HFF-Myc (cell line): ENCODE measurements around the gene C2orf49.

Source experiments
- DNase-seq: peaks from one replicate; pipeline ENCODE4 v3.0.0-alpha.2; 2011; ENCODE audit warnings: low read depth; ENCODE audit errors: extremely low read depth
- H3K4me3 ChIP-seq: replicated peaks from 2 replicates; pipeline ENCODE4 v1.5.1; 2011; ENCODE audit warnings: low read depth, mild to moderate bottlenecking, control low read depth, low read length
- TF ChIP-seq, protein P1 (sequence below): IDR thresholded peaks from 2 replicates; pipeline ENCODE4 v1.5.1; 2012; ENCODE audit warnings: mild to moderate bottlenecking, low read depth, low read length, control low read depth; ENCODE audit errors: missing control alignments

C2orf49 gene

DNA sequence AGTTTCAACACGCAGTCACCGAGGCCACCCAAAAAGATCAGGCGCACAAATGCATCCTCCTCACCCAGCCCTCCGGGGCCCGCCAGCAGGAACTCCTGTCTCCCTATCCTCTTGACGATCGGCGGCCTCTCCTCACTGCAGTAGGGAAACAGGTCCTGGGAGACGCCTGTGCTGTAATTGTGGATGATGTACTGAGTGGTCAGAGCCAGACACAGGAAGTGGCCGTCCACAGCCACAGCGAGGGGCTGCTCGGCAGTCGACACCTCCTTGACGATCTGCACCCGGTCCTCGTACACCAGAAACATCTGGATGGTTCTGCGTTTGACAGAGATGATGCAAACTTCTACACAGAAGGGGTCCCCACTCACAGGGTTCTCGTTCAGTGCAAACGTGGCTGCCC is 29.8 kb upstream of the C2orf49 start:
- no peak overlapping the region for H3K4me3 ChIP-seq
- no peak for DNase-seq
- TF ChIP-seq, protein P1, sequence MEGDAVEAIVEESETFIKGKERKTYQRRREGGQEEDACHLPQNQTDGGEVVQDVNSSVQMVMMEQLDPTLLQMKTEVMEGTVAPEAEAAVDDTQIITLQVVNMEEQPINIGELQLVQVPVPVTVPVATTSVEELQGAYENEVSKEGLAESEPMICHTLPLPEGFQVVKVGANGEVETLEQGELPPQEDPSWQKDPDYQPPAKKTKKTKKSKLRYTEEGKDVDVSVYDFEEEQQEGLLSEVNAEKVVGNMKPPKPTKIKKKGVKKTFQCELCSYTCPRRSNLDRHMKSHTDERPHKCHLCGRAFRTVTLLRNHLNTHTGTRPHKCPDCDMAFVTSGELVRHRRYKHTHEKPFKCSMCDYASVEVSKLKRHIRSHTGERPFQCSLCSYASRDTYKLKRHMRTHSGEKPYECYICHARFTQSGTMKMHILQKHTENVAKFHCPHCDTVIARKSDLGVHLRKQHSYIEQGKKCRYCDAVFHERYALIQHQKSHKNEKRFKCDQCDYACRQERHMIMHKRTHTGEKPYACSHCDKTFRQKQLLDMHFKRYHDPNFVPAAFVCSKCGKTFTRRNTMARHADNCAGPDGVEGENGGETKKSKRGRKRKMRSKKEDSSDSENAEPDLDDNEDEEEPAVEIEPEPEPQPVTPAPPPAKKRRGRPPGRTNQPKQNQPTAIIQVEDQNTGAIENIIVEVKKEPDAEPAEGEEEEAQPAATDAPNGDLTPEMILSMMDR = no peak

DNA sequence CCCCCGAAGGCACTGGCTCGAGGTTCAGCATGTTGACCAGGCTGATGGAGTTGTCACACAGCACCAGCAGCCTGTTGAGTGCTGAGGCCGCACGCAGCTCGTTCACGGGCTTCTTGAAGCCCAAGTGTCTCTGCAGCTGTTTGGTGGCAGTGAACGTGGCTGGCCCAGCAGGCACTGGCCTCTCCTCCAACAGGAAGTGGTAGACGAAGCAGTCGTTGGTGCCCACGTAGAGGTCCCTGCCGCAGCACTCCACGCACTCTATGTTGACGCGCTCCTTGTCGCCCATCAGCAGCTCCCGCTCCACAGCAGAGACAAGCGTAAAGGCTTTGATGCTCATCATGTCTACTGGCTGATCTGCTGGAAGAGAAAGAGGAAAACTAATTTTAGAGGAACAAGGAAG is 29.4 kb upstream of the C2orf49 start:
- H3K4me3 ChIP-seq = no peak overlapping the region
- TF ChIP-seq, protein P1 = no peak
- no peak for DNase-seq

DNA sequence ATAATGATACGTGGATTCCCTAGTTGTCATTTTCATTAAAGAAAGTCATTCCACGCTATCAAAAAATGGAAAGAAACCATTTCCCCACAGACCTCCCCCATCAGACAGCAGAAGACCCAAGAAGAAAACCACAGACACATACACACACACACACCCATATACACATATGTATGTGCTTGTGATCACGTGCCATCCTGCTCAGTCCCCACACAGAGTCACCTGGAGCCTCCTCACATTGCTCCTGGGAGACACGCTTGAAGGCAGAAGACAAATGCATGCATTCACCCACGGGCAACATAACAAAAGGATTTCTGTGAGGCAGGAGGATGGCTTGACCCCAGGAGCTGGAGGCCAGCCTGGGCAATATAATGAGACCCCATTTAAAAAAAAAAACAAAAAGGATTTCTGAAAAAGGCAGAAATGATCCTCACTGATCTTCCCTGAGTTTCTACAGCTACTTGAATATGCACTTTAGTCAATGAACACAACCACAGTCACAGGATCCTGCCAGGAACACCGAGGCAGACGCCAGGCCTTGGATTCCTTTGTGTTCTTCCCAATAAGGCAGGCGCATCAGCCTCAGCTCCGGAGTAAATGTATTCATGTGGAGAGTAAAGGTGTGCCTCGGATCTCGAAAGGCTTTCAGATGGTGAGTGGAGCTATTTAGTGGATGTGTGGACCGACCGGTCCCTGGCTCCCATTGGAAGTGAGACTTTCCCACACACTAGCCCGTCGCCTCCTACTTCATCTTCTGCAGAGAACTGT is 28.8 kb upstream of the C2orf49 start:
- no peak overlapping the region for H3K4me3 ChIP-seq
- TF ChIP-seq, protein P1 = no peak

DNA sequence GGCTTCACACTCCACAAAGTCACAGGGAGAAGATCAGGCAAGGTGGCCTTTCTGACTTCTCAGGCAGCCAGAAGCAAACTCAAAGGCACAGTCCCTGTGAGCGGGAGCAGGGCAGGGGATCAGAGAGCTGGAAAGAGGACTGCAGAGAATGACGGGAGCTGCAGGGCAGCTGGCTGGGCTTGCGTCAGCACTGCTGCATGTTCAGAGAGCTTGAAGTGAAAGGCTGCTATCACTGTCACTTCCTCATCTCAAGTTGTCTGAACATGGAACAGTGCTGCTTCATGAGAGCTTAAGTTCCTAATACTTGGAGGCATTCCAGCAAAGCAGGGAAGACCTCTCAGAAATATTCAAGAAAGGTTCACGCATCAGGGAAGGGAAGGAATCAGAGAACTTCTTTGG is 28.2 kb upstream of the C2orf49 start:
- no peak overlapping the region for H3K4me3 ChIP-seq
- no peak for DNase-seq
- TF ChIP-seq, protein P1 = no peak

More for the DNA sequence above, 28.8 kb upstream of the C2orf49 start:
- DNase-seq = no peak

DNA sequence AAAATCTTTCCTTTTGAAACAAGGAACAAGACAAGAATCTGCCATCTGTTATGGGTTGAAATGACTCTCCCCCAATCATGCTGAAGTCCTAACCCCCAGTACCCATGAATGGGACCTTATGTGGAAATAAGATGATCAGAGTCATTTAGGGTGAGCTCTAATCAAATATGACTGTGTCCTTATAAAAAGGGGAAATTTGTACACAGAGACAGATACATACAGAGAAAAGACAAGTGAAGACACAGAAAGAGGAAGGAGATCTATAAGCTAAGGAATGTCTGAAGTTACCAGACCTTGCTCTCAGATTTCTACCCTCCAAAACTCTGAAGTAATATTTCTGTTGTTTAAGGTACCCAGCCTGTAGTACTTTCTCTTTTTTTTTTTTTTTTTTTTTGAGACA is 23.5 kb upstream of the C2orf49 start:
- DNase-seq = no peak
- TF ChIP-seq, protein P1 = no peak
- no peak overlapping the region for H3K4me3 ChIP-seq

DNA sequence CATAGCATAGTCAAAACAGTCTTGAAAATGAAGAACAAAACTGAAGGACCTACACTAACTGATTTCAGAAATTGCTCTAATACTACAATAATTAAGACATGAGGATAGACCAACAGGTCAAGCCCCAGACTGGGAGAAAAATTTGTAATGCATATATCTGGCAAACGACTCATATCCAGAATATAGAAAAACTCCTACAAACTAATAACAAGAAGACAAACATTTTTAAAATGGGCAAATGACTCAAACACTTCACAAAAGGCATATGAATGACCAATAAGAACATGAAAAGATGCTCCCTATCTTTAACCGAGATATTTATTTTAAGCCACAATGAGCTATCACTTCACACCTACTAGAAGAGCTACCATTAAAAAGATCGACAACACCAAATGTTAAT is 22.0 kb upstream of the C2orf49 start:
- TF ChIP-seq, protein P1 = no peak
- no peak overlapping the region for H3K4me3 ChIP-seq
- DNase-seq = no peak

DNA sequence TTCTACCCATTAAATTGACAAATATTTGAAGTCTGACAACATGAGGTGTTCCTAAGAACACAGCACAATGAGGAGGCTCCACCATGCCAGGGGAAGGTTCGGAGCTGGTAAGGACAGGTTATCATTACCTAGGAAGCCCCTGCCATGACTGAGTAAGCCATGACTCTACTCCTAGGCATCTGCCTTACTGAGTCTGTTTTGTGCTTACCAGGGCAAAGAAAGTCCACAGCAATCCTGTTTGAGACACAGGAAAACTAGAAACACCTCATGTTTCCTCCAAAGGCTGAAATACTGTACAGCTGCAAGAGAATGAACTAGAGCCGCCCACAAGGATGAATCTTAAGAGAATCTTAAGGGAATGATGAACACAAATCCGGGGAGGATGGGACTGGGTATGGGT is 19.4 kb upstream of the C2orf49 start:
- no peak for DNase-seq
- no peak overlapping the region for H3K4me3 ChIP-seq
- TF ChIP-seq, protein P1 = no peak
